Fibroblast of peridontal ligament (primary cell): ENCODE results near the gene USP6NL.
"Not testable (repeated sequence)": the region's sequence is repeated elsewhere in the genome, so short reads cannot be mapped to it uniquely, and the experiment has no call there.

Source experiments
- DNase-seq: peaks from one replicate; pipeline ENCODE4 v3.0.0-alpha.2; 2010; ENCODE audit errors: extremely low read depth

Gene USP6NL

DNA sequence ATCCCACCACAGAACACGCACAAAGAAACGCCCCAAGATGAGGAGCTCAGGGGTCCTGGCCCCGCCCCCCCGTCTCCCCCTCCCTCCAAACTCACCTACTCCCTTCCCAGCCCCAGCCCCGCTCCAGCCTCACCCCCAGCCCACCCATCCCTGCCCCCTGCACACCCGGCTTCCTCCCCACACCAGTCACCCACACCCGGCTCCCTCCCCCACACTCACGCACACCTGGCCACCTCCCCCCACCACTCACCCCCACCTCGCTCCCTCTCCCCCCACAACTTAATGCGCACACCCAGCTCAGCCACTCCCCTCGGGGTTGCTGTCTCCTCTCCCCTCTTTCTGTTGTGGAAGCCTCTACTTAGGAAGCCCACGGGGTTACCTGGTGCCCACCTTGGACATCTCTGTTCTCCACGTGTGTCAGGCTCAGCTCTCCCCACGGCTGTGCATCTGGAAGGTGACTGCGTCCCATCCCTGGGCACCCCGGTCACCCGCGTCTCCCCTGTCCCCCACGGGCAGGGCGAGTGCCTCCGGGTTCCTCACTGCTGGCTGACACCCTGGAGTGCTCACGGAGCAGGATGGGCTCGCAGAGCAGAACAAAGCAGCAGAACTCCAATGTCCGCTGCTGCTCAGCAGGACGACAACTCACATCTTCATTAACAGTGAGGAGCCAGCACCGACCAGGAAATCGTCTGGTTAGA is 166.8 kb downstream of the USP6NL start:
- DNase-seq: no peak

DNA sequence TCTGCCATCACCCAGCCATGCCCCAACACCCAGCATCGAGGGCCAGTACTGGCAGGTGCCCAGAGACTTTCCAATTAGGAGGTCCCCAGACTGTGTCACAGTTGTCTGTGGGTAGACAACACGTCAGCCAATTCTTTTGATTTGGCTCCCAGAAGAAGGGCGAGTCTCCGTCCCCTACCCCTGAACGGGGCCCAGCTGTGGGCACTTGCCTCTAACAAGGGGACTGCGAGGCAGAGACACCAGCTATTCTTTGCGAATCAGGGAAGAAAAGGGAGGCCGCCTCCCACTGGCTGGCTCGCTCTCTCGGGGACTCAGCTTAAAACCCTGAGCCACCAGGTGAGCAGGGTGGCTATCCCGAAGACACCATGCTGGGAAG is 167.3 kb downstream of the USP6NL start:
- no peak for DNase-seq

DNA sequence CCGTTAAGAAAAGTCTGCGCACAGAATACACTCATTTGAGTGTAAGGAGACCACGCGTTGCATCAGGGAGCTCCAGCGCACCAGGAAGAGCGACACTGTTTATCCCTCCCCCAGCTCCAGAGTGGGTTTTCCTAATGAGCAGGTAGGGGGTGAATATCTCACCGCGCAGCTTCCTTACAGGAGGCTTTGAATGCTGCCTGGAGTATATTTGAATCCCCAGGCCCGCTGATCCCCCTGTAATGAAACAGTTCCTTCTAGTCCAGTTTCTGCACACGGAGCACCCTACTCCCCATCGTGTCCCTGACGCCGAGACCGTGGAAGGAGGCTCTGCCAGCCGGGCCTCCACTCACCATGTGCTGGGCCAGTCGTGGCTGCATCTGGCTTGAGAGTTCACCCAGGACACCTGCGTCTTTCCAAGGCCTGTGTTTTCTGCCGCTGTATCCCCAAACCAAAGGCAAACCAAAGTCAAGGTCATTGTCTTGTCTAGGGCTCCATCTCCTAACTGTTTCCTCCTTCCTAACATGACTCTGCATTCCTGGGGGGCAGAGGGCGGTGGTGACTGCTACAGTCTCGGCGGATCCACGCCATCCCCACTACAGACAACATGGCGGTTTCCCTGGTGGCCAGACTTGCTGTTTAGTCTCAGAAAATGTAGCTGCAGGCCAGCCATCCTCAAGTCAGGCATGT is 167.8 kb downstream of the USP6NL start:
- no peak for DNase-seq

DNA sequence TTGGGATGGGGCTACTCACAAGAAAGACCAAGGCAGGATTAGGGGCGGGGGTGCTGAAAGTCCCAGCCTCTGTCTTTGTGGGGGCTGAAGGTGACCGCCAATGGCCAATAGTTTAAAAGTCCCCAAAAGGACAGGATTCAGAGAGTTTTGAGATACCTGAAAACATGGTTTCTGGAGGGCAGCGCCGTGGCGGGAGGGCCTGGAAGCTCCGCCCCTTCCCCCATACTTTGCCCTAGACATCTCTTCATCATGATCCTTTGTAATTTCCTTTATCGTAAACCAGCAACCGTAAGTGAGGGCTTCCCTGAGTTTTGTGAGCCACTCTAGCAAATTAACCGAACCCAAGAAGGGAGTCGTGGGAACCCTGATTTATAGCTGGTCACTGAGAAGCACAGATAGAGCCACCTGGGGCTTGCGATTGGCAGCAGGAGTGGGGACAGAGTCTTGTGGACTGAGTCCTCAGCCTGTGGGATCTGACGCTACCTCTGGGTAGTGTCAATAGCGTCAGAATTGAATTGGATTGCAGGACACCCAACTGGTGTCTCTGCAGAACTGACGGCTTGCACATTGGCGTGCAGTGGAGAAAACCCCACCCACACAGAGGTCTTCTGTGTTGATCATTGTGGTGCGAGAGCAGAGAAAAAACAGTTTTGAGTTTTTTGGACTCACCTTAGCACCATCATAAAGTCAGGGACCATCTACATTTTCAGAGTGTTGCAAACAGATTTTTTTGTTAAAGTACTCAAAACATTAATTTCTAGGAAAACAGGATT is 169.3 kb downstream of the USP6NL start:
- no peak for DNase-seq

DNA sequence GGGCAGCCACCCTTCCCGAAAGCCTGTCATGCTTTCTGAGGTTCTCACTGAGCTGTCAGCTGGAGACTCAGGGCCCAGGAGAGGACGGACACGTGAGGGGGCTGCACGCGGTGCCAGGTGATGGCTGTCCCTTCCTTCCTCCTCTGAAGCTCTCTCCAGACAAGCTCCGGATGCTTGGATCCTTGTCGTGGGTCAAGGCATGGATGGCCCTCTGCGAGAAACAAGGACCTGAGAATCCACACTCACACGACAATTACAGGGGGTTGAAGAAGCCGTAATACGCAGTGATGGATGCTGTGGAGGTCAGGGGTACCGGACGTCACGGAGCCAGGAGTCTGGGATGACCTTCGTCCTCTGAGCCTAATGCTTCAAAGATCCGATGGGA is 170.3 kb downstream of the USP6NL start:
- DNase-seq: no peak

DNA sequence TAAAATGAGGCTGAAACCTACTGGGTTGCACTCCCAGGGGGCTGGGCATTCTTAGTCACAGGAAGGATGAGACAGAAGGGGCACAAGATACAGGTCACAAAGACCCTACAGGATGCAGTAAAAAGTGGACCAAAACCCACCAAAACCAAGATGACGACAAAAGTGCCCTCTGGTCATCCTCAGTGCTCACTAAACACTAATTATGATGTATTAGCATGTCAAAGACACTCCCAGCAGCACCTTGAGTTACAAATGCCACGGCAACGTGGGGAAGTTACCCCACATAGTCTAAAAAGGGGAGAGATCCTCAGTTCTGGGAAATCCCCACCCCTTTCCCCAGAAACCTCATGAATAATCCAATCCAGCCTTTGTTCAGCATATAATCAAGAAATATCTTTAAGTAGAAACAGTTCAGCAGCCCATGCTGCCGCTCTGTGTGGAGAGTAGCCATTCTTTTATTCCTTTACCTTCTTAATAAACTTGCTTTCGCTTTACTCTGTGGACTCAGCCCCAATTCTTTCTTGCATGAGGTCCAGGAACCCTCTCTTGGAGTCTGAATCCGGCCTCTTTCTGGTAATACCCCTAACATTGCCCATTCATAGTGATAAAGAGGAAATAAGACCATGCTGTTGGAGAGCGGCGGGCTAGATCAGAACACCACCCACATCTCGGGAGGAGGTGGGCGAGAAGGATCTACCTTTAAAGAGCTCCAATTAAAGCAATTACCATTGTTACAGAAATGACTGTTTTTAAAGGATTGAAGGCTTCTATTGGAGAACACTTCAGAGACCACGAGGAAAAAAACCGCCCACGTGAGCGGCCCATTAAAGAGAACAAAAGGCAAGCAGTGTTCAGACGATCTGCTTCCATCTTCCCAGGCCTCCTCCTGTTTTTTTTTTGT is 170.9 kb downstream of the USP6NL start:
- DNase-seq: no peak

DNA sequence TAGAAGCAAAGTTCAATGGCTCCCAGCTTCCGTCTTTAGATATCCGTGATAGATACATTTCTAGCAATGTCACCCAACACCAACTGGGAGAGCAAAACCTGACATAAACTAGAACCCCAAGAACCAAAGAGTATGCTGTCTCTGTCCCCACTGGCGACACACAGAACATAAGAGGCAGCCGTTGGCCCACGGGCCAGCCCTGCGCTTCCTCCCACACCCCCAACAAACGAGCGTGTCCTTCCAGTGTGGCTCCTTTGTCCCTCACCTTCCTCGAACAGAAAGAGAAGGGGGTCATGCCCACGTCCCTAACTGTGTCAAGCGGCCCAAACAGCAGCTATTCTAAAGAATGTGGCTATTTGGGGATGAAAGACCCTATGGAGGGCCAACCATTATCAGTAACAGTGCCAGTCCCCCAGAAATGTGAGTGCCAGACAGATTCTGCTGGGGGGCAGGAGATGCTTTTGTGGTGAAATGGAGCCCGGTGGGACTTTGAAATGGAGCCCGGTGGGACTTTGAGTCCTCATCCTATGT is 171.9 kb downstream of the USP6NL start:
- DNase-seq: no peak

DNA sequence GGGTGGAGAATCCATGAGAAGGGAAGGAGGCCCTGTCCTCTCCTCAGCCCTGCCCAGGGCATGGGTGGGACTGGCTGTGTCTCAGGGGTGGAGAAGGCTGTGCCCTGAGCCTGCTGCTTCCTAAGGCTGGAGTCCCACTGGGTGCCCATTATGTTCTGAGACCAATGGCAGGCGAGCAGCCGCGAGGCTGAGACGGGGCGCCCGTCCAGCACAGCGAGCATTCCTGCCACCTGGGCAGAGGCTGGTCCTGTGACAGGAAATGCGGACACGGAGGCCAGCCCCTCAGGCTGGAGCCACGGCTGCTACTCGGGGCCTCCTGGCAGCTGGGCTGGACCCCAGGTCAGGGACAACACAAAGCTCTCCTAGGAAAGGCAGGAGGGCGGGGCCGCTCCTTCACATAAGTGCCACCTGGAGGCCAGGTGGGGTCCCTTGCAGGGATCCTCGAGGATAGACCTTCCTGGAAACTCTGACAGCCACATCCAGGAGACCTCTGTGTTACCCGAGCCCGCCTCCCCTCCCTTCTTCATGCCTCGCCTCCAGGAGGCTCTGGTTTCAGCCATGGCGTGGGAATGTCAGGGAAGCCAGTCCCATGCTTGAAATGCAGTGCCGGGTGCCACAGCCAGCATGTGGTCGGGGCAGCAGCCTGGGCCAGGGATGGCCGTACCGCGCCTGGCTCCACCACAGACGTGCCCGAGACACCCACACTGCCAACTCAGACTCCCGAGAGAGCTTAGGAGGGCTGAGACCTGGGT is 173.9 kb downstream of the USP6NL start:
- no peak for DNase-seq

DNA sequence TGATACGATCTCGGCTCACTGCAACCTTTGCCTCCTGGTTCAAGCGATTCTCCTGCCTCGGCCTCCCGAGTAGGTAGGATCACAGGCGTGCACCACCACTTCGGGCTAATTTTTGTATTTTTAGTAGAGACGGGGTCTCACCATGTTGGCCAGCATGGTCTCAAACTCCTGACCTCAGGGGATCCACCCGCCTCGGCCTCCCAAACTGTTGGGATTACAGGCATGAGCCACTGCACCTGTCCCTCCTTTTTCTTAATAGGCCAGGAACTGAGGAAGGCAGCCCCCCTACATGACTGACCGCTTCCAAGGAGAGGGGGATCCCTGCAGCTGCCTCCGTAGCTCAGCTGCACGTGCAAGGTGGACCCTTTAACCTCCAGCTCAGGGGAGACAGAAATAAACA is 175.0 kb downstream of the USP6NL start:
- not testable (repeated sequence) for DNase-seq

DNA sequence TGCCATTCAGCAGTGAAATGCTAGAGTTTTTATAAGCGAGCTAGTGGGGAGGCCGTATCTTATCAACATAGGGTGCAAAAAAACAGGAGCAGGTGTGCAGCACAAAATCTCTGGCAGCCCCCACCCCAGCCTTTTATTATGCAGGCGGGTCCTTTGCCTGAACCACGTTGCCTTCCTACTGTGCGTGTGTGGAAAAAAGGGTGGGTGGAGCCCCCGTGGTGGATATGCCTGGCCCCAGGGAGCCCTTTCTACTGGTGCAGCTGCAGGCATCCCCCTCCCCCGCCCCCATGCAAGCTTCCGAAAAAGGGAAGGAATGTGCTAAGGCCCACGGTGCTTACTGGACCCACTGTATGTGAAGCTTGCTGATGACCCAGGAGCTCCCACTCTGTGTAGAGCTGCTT is 175.9 kb downstream of the USP6NL start:
- no peak for DNase-seq

DNA sequence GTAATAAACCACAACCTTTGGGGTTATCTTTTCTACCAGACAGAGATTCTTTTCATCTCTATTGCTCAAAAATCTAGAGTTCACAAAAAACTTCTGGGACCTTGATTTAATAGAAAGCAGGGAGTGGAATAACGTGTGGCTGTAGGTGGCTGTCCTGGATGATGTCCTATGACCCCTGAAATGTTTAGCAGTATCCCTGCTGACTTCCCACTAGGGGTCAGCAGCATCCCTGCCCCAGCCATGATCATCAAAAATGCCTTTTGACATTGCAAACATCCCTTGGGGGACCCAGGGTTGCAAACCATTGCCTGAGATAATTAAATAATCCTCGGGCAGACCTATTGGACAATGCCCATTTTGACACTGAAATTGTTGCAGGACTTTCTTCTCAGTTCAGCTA is 177.1 kb downstream of the USP6NL start:
- DNase-seq: no peak

DNA sequence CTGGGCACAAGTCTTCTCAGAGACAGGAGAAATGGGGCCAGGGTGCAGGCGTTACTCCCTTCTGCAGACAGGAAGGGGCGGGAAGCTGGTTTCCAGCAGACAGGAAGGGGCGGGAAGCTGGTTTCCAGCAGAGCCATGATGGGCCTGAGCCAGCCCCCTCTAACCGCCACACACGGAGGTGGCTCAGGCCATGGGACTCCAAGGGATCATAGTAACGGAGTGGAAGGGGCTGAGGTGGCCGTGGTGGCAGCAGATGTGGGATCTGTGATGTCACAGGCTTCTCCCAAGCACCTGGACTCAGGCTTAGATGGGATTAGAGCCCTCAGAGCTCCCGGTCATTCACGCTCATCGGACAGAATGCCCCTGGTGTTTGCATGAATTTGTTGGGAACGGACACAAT is 177.8 kb downstream of the USP6NL start:
- no peak for DNase-seq

DNA sequence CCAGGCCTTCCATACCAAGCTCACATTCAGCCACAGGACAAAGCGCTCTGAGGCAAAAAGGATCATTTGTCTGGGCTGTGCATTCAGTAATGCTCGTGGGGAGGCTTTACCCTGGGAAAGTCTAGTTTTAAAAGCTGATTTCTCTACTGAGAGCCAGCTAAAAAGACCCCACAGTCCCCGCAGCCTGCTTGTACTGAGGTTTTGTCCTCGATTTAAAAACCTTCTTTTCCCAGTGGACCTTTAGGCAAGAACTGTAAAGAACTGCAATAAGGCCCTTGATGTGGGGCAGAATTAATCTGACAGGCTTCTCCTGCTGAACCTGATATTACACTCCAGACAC is 180.3 kb downstream of the USP6NL start:
- no peak for DNase-seq

DNA sequence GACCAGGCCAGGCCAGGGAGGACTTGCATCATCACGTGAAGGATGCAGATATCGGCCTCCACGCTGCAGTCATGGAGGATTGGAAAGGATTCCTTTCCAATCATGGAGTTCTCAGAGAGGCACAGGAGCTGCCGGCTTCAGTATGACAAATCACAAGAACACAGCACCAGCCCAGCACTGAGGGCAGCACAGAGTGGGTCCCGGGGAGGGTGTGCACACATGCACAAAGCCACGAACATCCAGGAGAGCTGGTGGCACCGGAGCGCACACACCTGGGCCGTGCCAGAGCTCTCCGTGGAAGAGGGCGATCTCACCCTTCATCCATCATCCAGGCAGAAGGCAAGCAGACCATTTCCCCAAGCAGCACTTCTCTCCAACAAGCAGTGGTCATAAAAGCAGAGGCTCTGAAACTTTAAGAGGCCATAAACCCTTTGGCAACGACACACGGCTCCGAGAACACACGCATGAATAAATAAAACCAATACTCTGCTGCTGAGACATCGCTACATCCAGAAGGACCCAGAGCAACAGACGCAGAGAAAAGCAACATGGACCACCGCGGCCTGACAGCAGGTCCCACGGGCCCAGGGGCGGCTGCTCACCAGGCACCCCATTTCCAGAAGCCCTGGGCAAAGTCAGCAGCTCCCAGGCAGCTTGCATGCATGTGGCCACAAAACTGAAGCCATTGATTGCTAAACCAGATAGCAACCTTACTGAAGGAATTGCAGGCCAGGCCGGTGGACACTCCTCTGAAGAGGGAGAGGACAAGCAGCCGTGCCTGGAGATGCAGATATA is 180.8 kb downstream of the USP6NL start:
- no peak for DNase-seq

DNA sequence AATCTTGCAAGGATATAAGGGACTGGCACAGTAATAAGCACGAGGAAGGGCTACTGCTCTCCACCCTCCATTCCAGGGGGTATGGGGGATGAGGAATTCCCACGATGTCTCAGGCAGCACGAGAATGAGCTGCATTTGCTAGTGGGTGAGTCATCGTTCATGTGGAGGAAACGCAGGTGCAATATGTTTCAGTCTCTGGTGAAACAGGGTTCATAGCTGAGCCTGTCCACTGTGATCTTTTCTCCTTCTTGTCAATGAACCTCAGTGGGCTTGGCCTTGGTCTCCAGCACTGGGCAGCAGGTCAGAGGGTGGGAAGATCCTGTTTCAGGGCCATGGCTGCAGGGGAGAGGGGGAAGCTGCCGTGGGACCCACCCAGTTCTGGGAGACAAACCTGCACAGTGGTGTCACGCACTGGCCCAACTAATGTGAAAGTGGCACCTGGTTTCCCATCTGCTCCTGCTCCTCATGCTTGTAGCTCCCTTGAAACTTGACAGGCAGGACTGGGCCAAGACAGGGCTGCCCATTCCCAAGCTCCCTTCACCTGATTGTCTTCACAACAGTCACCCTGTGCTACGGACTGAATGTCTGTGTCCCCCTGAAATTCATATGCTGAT is 181.9 kb downstream of the USP6NL start:
- no peak for DNase-seq

DNA sequence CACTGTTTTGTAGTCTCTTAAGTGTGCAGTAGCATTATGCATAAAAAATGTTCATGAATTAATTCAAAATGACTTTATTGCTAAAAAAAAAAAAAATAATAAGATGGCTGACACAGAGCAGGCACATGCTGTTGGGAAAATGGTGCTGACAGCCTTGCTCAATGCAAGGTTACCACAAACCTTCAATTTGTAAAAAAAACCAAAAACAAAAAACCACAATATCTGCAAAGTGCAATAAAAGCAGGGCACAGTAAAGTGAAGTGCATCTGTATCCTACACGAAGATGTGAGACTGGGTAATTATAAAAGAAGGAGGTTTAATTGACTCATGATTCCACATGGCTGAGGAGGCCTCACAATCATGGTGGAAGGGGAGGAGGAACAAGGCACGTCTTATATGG is 185.8 kb downstream of the USP6NL start:
- DNase-seq: no peak

DNA sequence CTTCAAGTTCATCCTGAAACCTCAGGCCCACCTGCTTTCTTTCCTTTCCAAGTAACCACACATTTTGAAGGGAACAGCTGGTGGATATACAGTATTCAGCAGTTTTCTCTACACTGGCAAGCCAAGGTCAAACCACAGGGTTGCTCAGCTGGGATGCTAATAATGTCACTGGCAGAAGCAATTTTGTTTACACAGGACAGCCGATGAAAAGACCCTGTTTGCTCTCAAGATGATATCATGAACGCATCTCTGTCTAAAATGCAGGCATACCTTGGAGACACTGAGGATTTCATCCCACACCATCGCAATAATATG is 186.2 kb downstream of the USP6NL start:
- no peak for DNase-seq

DNA sequence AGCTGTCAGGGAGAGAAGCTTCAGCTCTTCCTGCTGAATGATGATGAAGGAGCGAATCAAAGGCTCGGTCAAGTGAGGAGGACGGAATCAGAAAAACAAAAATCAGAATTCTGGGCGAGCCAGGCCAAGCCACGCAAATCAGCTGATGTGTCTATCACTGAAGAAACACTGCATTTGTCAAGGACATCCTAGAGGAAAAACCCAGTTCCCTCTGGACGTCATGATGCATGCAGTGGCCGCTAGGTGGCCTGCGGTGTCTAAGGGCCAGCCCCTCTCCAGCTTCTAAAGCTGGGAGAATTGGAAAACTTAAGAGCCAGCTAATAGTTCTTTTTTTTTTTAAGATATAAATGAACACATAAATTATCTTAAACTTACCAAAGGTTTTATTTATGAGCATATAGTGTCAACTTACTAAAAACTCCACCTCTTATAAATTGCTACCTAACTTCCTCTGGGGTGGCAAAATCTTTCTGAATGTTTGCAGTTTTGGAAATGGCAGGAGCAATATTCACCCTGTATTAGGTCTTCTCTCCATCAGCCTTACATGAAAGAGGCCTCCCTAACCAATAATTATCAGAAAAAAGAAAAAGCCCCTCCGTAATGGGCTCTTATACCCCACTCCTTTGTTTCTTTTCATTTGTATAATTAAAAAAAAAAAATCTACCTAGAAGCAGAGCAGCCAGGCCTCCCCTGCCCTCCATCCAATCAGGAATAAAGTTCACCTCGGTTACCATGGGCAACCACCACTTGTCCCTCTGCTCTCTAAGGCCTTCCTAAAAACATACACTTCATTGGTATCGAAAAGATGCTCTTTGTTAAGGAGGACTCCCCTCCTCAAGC is 186.8 kb downstream of the USP6NL start:
- peak; percentile 44 for DNase-seq

DNA sequence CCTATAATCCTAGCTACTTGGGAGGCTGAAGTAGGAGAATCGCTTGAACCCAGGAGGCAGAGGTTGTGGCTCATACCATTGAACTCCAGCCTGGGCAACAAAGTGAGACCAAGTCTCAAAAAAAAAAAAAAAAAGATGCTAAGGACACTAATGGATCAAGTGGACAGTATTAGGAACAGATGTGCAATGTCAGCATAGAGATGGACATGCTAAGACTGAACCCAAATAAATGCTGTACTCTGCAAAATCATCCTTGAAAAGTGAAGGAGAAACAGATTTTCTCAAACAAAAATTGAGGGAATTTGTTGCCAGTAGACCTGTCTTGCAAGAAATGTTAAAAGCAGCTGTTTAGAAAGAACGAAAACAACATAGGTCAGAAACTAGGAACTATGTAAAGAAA is 194.5 kb downstream of the USP6NL start:
- no peak for DNase-seq
